GM12878 (cell line): Measurements from ENCODE around the gene ELAVL3. TPM values are rescaled to one million over a fixed set of nuclear protein-coding genes. Genes with fewer than 3 reads are reported as not detected.
A peak's percentile ranks its signal among the peaks of the same experiment; 100 is the strongest.

ENCODE experiments used
- CUX1 ChIP-seq: IDR thresholded peaks from 2 replicates; pipeline ENCODE4 v1.6.1; 2012; ENCODE audit warnings: improper control_type of control experiment, low read depth, low read length; ENCODE audit not compliant: insufficient replicate concordance
- E2F4 ChIP-seq: IDR thresholded peaks from 2 replicates; pipeline ENCODE4 v1.6.1; 2012; ENCODE audit warnings: low read depth, low read length, improper control_type of control experiment
- E2F8 ChIP-seq: fragments of 450-650 bp; IDR thresholded peaks from 2 replicates; pipeline ENCODE4 v1.6.1; 2018; ENCODE audit warnings: mild to moderate bottlenecking, low read depth, moderate library complexity; ENCODE audit not compliant: partially characterized antibody
- ETV6 ChIP-seq, 2 experiments: fragments of 450-650 bp in 1 of 2; IDR thresholded peaks in 1 of 2; conservative IDR thresholded peaks in 1 of 2; 2 replicates each; pipeline ENCODE4 v1.6.1; 2014; ENCODE audit warnings: antibody characterized with exemption in 1 of 2, borderline replicate concordance in 1 of 2, low read depth in 1 of 2, mild to moderate bottlenecking in 1 of 2, moderate library complexity in 1 of 2
- JUND ChIP-seq: IDR thresholded peaks from 2 replicates; pipeline ENCODE4 v1.6.1; 2012; ENCODE audit warnings: low read depth, mild to moderate bottlenecking, low read length, improper control_type of control experiment, moderate library complexity
- MYB ChIP-seq: fragments of 150-350 bp; IDR thresholded peaks from 2 replicates; pipeline ENCODE4 v1.6.1; 2014; ENCODE audit warnings: mild to moderate bottlenecking, low read depth, low read length, borderline replicate concordance
- MYC ChIP-seq: IDR thresholded peaks from 2 replicates; pipeline ENCODE4 v1.6.1; 2011; ENCODE audit warnings: mild to moderate bottlenecking, low read length, moderate library complexity, inconsistent platforms; ENCODE audit not compliant: insufficient read depth, insufficient replicate concordance, insufficient read length, severe bottlenecking
- RFX5 ChIP-seq: IDR thresholded peaks from 2 replicates; pipeline ENCODE4 v1.6.1; 2011; ENCODE audit warnings: low read depth, low read length, improper control_type of control experiment
- USF2 ChIP-seq: IDR thresholded peaks from 2 replicates; pipeline ENCODE4 v1.6.1; 2011; ENCODE audit warnings: low read depth, low read length, improper control_type of control experiment, borderline replicate concordance
- ZNF207 ChIP-seq: fragments of 450-650 bp; IDR thresholded peaks from 2 replicates; pipeline ENCODE4 v1.6.1; 2014; ENCODE audit warnings: antibody characterized with exemption, mild to moderate bottlenecking, borderline replicate concordance
- ZNF592 ChIP-seq: fragments of 450-650 bp; IDR thresholded peaks from 2 replicates; pipeline ENCODE4 v1.6.1; 2017; ENCODE audit warnings: mild to moderate bottlenecking, moderate library complexity
- polyA plus RNA-seq, 11 experiments: library from polyadenylated mRNA; depleted of rRNA in 4 of 11; unstranded in 6 of 11; stranded (reverse) in 5 of 11; fragments of >200 nt; fragmentation: Nextera tagmentation in 4 of 11; fragmentation: Illumina TruSeq in 1 of 11; extraction: Ambion mirVana in 4 of 11; extraction: Trizol in 1 of 11; gene quantifications; 1 replicate in 1 of 11; 2 replicates in 10 of 11; pipeline versions ENCODE4 v1.2.1 to v1.2.3, GENCODE V29; 2011 to 2016; ENCODE audit warnings: inconsistent platforms in 2 of 11, missing spikeins in 2 of 11, low read depth in 1 of 11
- total RNA-seq, 4 experiments: library from RNA; depleted of rRNA in 3 of 4; stranded (reverse); fragments of >200 nt in 3 of 4; fragmentation: Illumina TruSeq in 1 of 4; extraction: Trizol in 1 of 4; gene quantifications; 2 replicates each; pipeline versions ENCODE4 v1.2.1 to v1.2.3, GENCODE V29; 2013 to 2021

ELAVL3 gene
- total and polyA plus RNA-seq, 10 of the 15 experiments (the other 5 are each of a cell fraction or from before 2014, with no cell fraction given) = under 0.01 to 0.05 (median 0.01) TPM; not detected in 7

GRCh38 chr19:11528551-11529341 lies 47.9 kb upstream of the ELAVL3 start, which contains the start of gene ECSIT (continued):
- TF ChIP-seq E2F4 = no peak
- no peak for TF ChIP-seq USF2
- TF ChIP-seq ZNF592 = no peak
- TF ChIP-seq RFX5 = no peak
- TF ChIP-seq ETV6 (conservative IDR thresholded peaks at IDR 0.05 in 1 of 2, IDR thresholded peaks at IDR 0.05 in 1 of 2; ENCODE audit: borderline replicate concordance in 1 of 2, low read depth in 1 of 2) = 0 out of 4 replicates have a peak, but pooled peaks of 1 of the 2 experiments have one; percentile 10
- no peak for TF ChIP-seq MYB
- TF ChIP-seq E2F8 = no peak
- TF ChIP-seq ZNF207 = peak; percentile 96
- TF ChIP-seq MYC = peak; percentile 65
- TF ChIP-seq CUX1 = no peak
- TF ChIP-seq JUND = no peak
